Measurements from ENCODE around the gene AK3.

DNA sequence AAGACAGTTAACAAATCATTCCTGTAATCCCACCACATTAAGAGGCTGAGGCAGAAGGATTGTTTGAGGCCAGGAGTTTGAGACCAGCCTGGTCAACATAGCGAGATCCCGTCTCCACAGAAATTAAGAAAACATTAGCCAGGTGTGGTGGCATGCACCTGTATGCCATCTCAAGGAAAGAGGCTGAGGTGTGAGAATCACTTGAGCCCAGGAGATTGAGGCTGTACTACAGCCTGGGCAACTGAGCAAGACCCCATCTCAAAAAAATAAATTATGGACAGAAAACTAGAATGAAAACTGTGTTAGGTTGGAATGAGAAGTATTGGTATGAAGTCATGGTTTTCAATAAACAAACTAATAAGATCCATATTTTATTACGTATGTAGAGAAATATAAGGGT, 23.0 kb upstream of the AK3 start:
- TF ChIP-seq, protein P1, sequence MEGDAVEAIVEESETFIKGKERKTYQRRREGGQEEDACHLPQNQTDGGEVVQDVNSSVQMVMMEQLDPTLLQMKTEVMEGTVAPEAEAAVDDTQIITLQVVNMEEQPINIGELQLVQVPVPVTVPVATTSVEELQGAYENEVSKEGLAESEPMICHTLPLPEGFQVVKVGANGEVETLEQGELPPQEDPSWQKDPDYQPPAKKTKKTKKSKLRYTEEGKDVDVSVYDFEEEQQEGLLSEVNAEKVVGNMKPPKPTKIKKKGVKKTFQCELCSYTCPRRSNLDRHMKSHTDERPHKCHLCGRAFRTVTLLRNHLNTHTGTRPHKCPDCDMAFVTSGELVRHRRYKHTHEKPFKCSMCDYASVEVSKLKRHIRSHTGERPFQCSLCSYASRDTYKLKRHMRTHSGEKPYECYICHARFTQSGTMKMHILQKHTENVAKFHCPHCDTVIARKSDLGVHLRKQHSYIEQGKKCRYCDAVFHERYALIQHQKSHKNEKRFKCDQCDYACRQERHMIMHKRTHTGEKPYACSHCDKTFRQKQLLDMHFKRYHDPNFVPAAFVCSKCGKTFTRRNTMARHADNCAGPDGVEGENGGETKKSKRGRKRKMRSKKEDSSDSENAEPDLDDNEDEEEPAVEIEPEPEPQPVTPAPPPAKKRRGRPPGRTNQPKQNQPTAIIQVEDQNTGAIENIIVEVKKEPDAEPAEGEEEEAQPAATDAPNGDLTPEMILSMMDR (conservative IDR thresholded peaks at IDR 0.05 in 1 of 2, IDR thresholded peaks at IDR 0.05 in 1 of 2; ENCODE audit: low read depth in 1 of 2, low read length in 2 of 2), result no peak
- no peak for TF ChIP-seq EZH2 (IDR thresholded peaks at IDR 0.05; ENCODE audit: low read length, missing control alignments)
